MM.1S (cell line): ENCODE measurements around the gene CEP164.

Source experiments
- CTCF ChIP-seq: fragments of 300-600 bp; sonication (generic); IDR thresholded peaks from 2 replicates; pipeline ENCODE4 v1.5.1; 2016; ENCODE audit warnings: antibody characterized with exemption, low read length, mixed read lengths
- EZH2 ChIP-seq: fragments of 300-600 bp; sonication (generic); optimal IDR thresholded peaks from 2 replicates; pipeline ENCODE3; 2017; ENCODE audit warnings: low read depth, mild to moderate bottlenecking, antibody characterized with exemption, low read length, mixed read lengths
- EZH2phosphoT487 ChIP-seq: fragments of 300-600 bp; sonication (generic); IDR thresholded peaks from 2 replicates; pipeline ENCODE4 v1.6.1; 2018; ENCODE audit warnings: antibody characterized with exemption, low read length

- no peak for TF ChIP-seq CTCF
- TF ChIP-seq EZH2 = no peak
- no peak for TF ChIP-seq EZH2phosphoT487
Observed at GRCh38 chr11:117441146-117441975, 113.7 kb downstream of the CEP164 start.
